NCI-H2227 treated with DMSO at 0.1 percent for 48 hours (cell line): Measurements from ENCODE around the gene NTN1.

Experiments used
- DNase-seq: peaks from one replicate; lab custom pipeline; 2025; lab: John Stamatoyannopoulos, UW

The NTN1 gene

DNA sequence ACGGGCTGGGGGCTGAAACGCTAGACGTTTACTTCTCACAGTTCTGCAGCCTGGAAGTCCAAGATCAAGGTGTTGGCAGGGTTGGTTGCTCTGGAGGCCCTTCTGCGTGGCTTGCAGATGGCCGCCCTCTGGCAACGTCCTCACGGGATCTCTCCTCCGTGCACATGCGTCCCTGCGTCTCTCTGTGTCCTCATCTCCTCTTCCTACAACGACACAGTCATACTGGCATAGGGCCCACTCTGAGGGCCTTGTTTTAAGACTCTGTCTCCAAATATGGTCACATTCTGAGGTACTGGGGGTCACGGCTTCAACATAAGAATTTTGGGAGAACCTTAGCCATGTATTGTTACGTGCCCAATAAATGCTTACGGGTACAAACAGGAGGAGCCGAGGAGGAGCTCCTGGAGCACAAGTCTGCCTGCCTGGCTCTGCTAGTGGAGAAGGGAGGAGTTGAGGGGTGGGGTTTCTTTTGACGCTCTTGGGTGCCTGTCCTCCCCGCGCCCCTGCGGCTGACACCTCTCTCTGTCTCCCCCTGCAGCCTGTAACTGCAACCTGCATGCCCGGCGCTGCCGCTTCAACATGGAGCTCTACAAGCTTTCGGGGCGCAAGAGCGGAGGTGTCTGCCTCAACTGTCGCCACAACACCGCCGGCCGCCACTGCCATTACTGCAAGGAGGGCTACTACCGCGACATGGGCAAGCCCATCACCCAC lies 141.1 kb downstream of the NTN1 start:
- no peak for DNase-seq

DNA sequence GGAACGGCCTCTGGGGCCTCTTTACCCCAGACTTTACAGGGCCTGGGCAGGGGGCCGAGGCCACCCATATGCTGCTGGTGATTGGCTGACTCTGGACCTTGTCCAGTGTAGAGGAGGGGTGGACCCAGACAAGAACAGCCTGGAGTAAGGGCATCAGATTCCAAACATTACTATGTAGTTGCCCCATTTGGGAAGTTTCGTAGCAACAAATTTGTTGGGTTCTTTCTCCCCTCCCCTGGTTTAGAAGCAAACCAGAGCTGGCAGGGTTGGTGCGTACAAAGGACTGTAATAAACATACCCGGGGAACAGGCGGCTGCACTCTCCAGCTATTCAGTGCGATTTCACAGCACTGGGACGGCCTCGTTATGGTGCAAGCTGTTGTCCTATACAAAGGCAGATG lies 145.5 kb downstream of the NTN1 start:
- no peak for DNase-seq

DNA sequence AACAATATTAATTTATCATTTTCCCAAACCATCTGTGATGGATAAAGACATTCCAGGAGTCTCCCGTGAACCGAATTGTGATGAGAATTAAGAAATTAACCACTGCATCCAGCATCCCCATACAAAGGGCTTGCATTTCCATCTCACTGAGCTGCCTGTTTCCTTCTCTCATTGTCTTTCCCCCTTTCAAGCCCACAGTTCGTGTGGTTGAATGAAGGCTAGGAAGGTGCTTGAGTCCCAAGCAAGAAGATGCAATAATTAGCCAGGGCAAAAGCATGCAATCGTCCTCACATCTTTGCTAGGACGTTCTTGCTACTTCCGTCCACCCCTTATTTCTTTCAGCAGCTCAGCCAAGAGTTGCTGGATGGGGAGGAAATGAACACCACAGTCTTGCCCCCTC lies 146.1 kb downstream of the NTN1 start:
- no peak for DNase-seq

DNA sequence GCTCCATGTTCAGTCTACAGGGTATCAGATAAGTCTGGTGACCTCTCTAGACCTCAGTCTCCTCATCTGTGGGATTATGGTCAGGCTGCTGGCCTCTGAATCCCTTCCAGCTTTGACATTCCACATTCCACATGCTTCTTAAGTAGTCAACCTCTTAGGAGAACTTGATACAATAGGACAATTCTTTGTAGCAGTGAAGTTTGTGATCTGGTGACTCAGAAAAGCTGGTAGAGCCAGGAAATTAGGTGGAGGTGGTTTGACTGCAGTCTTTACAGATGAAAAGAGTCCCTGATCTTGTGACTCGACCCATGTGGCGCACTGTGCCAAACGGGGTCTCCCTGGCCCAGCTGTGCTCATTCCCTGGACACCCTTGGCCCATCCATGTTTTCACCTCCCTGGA lies 147.8 kb downstream of the NTN1 start:
- DNase-seq = no peak

DNA sequence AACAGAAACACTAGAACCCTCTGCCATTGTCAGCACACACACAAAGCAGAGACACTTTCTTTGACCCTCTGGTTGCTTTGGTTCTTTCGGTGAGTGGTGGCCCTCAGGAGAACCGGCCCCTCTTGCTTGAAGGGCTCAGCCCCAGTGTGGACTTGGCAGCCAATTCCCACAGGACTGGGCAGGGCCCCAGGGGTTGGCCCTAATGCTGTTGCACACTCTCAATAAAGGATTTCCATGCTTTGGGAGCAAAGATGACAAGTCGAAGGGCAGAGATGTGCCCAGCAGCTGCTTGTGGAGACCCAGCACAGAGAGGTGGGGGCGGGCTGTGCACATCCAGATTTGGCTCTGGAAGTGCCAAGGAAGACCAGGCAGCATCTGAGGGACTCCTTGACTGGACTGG lies 149.0 kb downstream of the NTN1 start:
- no peak for DNase-seq

DNA sequence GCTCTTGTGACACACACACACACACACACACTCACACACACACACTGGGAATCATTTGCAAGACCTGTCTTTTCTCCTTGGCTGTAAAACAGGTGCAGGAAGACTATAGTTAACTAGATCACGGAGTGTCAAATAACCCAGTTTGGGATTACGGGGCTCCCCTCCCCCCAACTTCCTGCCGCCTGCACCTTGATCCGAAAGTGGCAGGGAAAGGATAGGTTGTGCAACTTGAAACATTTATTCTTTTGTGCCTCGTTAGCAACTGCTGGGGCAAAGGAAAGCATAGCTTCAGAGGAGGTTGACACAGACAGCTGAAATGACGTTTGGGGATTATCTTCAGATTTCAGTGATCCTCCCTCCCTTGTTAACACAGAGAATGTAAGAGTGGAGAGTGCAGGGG lies 149.5 kb downstream of the NTN1 start:
- DNase-seq = no peak

DNA sequence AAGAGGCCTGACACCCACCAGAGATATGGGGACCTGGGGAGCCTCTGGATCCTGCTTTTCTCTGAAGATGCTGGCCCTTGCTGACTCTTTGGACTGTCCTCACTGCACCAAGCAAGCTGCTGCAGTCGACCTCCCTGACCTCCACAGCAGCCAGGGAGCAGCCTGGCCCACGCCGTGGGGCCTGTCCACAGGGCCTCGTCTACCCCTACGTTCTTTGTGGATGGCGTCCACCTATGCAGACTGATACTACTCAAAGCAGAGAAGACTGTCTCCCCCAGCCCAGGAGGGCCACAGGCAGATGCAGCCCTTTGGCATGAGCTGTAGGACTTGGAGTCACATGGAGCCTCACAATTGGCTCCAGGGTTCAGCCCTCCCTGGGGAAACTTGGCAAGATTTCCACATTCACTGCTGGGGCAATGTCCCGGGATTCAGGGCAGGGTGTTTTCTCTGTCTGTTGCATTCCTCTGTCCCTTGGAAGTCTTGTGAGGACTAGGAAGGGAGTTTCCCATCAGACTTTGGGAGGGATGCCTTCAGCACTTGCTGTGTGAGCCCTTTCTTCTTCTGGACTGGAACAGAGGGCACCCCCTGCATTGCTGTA lies 152.2 kb downstream of the NTN1 start:
- DNase-seq = no peak

DNA sequence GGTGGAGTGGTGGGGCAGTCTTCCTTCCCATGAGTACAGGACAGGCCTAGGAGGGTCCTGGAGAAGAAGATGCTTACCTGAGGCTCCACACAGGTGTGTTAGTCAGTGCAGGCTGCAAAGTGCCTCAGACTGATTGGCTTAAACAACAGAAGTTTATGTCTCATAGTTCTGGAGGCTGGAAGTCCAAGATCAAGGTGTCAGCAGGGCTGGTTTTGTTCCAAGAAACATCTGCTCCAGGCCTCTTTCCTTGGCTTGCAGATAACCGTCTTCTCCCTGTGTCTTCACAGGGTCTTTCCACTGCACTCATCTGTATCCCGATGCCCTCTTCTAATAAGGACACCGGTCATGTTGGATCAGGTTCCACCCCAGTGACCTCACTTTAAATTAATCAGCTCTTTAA lies 153.0 kb downstream of the NTN1 start:
- no peak for DNase-seq

DNA sequence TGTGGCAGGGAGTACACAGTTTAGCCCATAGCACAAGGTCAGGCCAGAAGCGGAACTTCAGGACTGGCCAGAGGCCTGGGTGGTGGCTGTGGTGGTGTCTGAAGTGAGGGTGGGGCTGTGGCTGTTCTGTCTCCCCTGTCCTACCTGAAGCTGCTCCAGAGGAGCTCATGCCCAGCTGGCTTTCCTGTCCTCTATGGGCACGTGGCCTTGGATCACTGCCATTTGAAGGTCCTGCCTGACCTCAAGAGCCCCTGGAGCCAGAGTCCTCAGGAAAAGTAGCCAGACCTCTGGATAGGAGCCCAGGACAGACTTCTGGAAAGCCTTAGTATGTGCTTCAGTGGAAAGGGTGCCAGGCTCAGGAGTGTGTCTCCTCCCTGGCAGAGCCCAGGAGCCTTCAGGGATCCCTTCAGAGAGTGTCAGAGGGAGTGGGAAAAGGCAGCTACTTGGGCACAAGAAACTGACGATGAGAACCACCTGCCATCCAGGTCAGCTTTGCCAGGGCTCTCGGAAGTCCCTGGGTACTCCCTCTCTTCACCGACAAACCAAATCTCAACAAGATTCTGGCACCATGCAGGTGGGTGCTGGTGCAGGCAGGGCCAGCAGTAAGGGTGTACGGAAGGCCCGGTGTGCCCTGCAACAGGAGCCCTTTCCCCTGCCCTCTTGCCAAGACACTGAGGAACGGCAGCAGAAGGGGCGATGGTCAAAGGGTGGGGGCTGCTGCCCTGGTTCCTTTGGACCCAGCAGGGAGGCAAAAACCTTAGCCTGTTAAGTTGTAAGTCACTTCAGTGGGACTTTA lies 153.7 kb downstream of the NTN1 start:
- no peak for DNase-seq

DNA sequence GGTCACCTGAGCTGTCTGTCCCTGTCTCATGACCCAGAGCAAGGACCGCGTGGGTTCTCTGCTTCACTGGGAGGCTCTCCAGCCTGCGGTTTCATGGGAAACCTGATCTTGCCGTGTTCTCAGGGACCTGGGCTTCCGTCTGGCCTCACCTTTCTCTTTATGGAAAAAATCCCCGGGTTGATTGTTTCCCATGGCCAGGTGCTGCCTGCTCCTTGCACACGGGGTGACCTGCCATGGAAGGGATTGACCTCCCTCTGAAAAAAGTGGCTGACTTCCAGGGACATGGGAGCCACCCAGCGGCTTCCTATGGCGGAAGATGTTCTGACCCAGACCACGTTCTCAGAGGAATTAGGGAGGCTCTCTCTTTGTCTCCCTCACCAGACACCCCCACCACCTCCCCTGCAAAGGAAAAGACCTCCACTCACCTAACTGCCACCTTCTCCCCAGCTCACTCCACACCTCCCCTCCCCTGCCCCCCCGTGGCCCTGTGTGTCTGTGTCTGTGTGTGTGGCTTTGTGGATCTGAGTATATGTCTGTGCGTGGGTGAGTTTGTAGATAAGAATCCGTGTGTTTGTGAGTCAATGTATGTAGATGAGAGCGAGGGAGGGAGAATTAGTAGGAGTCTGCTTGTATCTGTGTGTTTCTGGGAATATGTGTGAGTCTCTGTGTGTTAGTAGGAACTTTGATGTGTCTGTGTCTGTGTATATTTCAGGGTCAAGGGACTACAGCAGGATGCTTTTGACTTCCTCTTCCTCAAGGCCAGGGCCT lies 154.6 kb downstream of the NTN1 start:
- no peak for DNase-seq

DNA sequence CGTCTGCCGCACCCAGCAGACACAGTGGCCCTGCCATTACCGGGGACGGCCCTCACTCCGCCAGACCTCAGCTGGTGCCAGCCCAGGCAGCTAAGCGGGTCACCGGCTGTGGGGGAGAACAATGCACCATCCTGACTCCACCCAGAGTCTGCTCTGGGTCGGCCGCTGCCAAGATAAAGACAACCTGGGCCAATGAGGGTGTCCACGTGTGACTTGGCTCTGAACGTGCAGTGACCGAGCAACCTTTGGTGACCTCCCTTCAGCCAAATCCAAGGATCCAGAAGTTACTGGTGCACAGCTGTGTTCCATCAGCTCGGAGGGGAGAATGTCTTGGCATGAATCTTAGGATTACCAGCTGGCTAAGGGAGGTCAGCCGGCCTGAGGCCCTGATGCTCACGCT lies 155.9 kb downstream of the NTN1 start:
- DNase-seq = no peak

DNA sequence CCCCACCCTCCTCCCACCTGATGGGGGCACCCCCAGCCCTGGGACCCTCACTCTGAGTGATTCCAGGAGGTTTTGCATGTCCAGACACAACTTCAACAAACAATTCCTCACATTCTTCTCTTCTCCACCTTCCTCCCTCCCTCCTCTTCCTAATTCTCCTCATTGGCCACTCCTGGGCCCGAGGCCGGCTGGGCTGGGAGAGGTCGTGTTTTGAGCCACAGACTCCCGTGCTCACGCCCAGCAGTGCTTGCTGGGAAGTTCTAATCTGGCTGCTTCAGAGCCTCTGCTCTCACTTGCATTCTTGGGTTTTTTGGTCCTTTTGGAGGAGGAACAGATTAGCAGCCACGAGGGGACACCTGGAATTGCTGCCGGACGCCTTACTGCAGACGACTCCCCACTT lies 157.0 kb downstream of the NTN1 start:
- DNase-seq = no peak

DNA sequence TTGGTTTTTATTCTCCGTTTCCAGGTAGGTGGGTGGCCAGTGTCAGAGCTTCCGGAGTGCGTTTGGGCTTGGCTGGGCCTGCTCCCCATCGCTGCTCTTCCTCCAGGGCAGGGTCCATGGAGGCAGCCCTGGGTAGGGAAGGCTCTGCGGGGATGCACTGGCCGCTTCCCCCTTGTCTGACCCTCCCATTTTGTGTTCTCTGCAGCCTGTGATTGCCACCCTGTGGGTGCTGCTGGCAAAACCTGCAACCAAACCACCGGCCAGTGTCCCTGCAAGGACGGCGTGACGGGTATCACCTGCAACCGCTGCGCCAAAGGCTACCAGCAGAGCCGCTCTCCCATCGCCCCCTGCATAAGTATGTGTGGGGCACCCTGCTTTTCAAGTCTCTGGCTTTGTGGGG lies 158.3 kb downstream of the NTN1 start:
- no peak for DNase-seq

DNA sequence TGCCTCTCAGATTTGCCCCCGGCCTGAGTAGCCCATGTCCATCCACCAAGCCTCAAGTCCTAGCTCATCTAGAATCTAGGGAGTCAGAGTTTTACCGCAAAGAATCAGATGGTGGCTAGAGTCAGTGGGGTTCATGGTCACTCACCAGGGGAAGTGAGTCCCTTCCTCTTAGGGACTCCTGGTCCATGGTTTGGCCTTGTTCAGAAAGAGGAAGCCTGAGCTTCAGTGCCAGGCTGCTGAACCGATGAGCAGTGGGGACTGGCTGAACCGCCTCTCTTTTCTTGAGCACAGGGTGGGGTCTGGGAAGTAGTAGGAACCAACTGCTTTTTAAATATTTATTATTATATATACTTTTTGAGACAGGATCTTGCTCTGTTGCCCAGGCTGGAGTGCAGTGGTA lies 160.3 kb downstream of the NTN1 start:
- DNase-seq = no peak

DNA sequence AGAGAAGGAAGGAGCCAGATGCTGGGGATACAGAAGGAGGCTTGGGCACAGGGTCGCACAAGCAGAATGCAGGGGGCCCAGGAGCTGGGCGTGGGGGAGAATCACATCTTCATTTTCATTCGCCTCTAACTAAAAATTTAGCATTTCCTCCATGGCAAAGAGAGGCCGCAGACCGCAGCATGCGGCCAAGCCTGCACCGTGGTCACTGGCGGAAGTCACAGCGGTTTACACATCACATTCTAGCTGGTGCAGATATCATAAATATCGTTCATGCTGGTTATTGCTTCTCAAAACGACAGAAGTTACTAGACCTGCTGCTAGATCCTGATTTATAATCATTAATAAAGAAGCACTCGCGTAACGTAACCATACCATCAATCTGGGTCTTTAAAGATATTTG lies 162.0 kb downstream of the NTN1 start:
- no peak for DNase-seq

DNA sequence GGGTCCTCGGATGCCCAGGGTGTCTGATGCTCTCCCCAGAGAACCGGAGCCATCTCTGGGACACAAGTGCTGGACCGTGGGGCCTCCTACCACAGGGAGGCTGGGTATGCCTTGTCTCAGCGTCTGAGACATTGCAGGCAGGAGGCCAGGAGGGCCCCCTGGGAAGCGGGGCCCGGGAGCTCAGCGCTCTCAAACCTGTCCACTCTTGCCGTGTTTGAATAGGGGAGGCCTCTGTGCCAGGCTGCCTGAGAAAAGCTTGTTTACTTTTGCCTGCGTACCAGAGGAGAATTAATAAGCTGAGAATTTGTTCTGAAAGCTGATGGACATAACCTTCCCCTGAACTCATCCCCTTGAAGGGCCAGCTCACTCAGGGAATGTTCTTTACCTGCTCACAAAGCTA lies 163.8 kb downstream of the NTN1 start:
- DNase-seq = no peak

DNA sequence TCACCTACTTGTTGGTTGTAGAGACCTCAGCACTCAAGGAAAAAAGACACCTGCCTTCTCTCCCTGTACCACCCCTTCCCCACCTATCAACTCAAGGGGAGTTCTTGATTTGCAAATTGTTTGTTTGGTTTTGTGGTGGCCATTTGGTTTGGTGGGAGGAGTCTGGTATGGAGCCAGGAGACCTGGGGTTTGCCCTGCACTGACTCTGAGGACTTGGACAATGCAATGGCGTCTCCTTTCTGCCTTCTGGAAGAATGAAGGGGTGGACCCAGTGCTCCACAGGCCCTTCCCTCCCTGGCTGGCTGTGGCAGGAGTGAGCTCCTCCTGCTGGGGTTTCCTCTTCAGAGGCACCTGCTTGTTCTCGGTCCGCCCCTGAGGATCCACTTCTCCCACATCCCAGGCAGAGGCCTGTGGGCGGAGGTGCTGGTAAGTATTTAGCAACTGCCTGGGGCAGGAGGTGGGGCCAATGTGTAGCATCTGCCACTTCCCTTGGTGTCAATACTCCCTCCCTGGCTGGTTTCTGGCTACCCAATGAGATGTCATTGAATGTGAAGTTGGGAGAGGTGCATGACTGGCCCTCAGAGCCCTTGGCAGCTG lies 164.5 kb downstream of the NTN1 start:
- no peak for DNase-seq

DNA sequence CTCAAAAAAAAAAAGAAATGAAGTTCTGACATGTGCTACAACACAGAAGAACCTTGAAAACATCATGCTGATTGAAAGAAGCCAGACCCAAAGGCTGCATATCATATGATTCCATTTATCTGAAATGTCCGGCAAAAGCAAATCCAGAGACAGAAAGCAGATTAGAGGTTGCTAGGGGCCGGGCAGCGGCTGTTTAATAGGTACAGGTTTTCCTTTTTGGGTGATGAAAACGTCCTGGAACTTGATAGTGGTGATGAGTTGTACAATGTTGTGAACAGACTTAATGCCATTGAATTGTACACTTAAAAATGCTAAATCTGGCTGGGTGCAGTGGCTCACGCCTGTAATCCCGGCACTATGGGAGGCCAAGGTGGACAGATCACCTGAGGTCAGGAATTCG lies 166.5 kb downstream of the NTN1 start:
- DNase-seq = no peak

DNA sequence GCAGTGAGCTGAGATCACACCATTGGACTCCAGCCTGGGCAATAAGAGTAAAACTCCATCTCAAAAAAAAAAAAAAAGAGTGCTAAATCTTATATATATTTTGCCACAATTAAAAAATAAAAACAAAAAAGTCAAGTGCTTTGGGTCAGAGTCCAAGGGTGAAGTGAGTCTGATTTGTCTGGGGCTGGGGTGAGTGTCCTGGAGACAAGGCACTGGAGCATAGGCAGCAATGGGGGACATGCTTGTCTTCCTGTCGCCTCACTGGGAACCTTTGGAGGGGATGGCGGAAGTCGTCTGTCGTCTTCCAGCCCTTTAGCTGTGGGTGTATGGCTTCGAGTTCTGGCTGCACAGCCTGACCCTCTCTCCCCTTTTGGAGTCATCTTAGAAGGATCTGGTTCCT lies 167.1 kb downstream of the NTN1 start:
- DNase-seq = no peak

DNA sequence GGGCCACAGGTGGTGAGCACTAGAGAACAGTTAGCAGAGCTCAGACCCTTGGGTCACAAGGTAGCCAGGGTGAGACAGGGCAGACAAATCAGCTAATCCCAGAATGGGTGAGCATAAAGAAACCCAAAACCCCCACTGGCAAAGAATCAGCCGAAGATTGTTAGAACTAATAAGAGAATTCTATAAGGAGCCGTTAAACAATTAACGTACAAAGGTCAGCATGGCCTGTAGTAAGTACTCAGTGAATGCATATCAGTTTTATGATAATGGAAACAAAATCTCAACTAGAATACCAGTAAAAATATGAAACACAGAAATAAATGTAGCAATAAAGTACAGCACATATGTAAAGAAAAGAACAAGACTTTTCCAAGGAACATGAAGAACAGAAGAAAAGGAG lies 168.6 kb downstream of the NTN1 start:
- no peak for DNase-seq

DNA sequence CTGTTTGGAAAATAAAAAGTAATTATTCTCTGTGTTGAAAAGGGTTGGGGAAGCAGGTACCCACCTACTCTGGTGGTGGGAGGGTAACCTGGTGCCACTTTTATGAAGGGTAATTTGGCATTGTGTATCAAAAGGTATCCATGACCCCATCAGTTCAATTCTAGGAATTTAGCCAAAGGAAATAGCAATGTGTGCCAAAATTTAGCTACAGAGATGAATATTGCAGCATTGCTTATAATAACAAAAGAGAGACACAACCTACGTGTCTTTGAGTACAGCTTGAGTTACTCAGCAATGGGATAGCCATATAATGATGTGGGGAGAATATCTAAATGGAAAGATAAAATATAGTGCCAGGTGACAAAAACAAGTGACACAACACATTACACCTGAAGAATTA lies 170.7 kb downstream of the NTN1 start:
- DNase-seq = no peak

DNA sequence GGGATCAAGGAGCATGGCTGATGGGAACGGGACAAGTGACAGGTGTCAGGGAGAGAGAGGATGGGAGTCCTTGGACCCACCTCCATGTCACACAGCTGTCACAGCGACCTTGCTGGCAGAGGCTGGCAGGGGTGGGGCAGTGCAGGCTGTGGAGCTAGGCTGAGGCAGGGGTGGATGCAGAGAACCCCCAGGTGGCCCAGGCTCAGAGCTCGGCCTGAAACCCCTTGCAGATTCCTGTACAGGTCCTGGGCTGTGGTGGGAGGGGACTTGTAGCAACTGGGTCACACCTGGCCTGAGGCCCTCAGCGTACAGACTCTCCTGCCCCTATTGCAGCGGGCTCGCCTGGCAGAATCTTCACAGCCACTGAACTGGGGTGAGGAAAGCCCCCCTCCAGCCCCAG lies 174.1 kb downstream of the NTN1 start:
- DNase-seq = no peak
